Large intestine (tissue), 12 donors: ENCODE results near the gene ADAMTSL5. TPM values are rescaled to one million over a fixed set of nuclear protein-coding genes. Genes with fewer than 3 reads are reported as not detected.

Experiments used
- DNase-seq, 2 donors: peaks; one replicate each; pipeline versions ENCODE4 v3.0.0 to v3.0.0-alpha.2; 2013
- H3K27ac ChIP-seq: one replicate; pipeline ENCODE4 v1.5.1; 2013; ENCODE audit warnings: low read length
- H3K27me3 ChIP-seq: 2 replicates; pipeline ENCODE4 v1.6.1; 2013; ENCODE audit warnings: low read length; ENCODE audit not compliant: control insufficient read depth, insufficient read depth
- H3K36me3 ChIP-seq: 2 replicates; pipeline ENCODE4 v1.6.1; 2013; ENCODE audit warnings: low read length; ENCODE audit not compliant: control insufficient read depth, insufficient read depth
- H3K4me1 ChIP-seq: one replicate; pipeline ENCODE4 v1.6.1; 2013; ENCODE audit warnings: low read length; ENCODE audit not compliant: control insufficient read depth, insufficient read depth
- H3K4me3 ChIP-seq: one replicate; pipeline ENCODE4 v1.5.1; 2013; ENCODE audit warnings: low read length
- H3K9me3 ChIP-seq: one replicate; pipeline ENCODE4 v1.6.1; 2013; ENCODE audit warnings: mild to moderate bottlenecking, low read depth, low read length, moderate library complexity; ENCODE audit not compliant: control insufficient read depth
- WGBS: methylation state at CpG from one replicate; pipeline ENCODE4 v1.1.5; 2013; ENCODE audit warnings: low lambda C conversion rate; ENCODE audit not compliant: insufficient coverage; 5-methylcytosine and 5-hydroxymethylcytosine counted together
- long read RNA-seq, 11 donors: transcript quantifications; one replicate each; lab custom pipeline, GENCODE V29; 2026
- polyA plus RNA-seq: library from polyadenylated mRNA; unstranded; fragments of 120-200 nt; gene quantifications from one replicate; pipeline ENCODE4 v1.2.1, GENCODE V29; 2013

The ADAMTSL5 gene
- 24.9 TPM for polyA plus RNA-seq
- long read RNA-seq, donor 1, result 0 reads
- long read RNA-seq, donor 2, partial matches to known transcripts, result 0 of 1 reads
- long read RNA-seq, donor 2, other reads (novel, unspliced or antisense), result 0 of 1 reads
- long read RNA-seq, donor 3, result 0 reads
- long read RNA-seq, donor 4, result 0 reads
- long read RNA-seq, donor 5, result 0 reads
- long read RNA-seq, donor 6, result 0 reads
- long read RNA-seq, donor 7, result 0 reads
- long read RNA-seq, donor 8, result 0 reads
- long read RNA-seq, donor 9, result 0 reads
- long read RNA-seq, donor 10, result 0 reads
- long read RNA-seq, donor 11, result 0 reads

GRCh38 chr19:1512671-1513498 is at the start of gene ADAMTSL5:
Gene ADAMTSL5 (minus strand): TSS chr19:1513019. CDS start chr19:1510943, 2,076 bp downstream.
- H3K4me3 ChIP-seq, result peak within 1 kb of the TSS; percentile 80
- peaks cover 12% of the 10 kb centered on the region for H3K9me3 ChIP-seq
- H3K27me3 ChIP-seq, result peaks cover 18% of the 10 kb centered on the region
- no CpG with 5 or more reads among the region's 78 CpGs for WGBS
- peak within 1 kb of the TSS; percentile 77 for H3K27ac ChIP-seq
- DNase-seq, result peak; percentile 75 to 88
- no peaks in the 10 kb centered on the region for H3K36me3 ChIP-seq
- H3K4me1 ChIP-seq, result peaks cover 29% of the 10 kb centered on the region

- H3K36me3 ChIP-seq, result peaks cover 3% of the 10 kb centered on the region
- no CpG with 5 or more reads among the region's 17 CpGs for WGBS
- no peaks in the 10 kb centered on the region for H3K27me3 ChIP-seq
- H3K9me3 ChIP-seq, result peaks cover 1% of the 10 kb centered on the region
- peaks cover 7% of the 10 kb centered on the region for H3K4me1 ChIP-seq
- H3K4me3 ChIP-seq, result no peak overlapping the region
- no peak overlapping the region for H3K27ac ChIP-seq
- no peak for DNase-seq
Observed at GRCh38 chr19:1561236-1561842, 48.5 kb upstream of the ADAMTSL5 start.

- no peak for DNase-seq
- Histone ChIP-seq H3K36me3 (peaks cover 3% of the 10 kb centered on the region), H3K27me3 (no peaks in the 10 kb centered on the region), H3K27ac (no peak overlapping the region), H3K4me3 (no peak overlapping the region), H3K9me3 (peaks cover 2% of the 10 kb centered on the region), H3K4me1 (peaks cover under 1% of the 10 kb centered on the region)
- WGBS, result no CpG with 5 or more reads among the region's 25 CpGs
Observed at GRCh38 chr19:1560286-1560882, 47.6 kb upstream of the ADAMTSL5 start.

- DNase-seq, result no peak
- no peak overlapping the region for H3K4me3 ChIP-seq
- WGBS, result no CpG with 5 or more reads among the region's 12 CpGs
- no peaks in the 10 kb centered on the region for H3K4me1 ChIP-seq
- no peak overlapping the region for H3K27ac ChIP-seq
- H3K9me3 ChIP-seq, result peaks cover 2% of the 10 kb centered on the region
- H3K27me3 ChIP-seq, result no peaks in the 10 kb centered on the region
- H3K36me3 ChIP-seq, result peaks cover 7% of the 10 kb centered on the region
Observed at GRCh38 chr19:1558552-1558951, 45.7 kb upstream of the ADAMTSL5 start.

- H3K27me3 ChIP-seq, result no peaks in the 10 kb centered on the region
- no CpG with 5 or more reads among the region's 66 CpGs for WGBS
- no peak overlapping the region for H3K4me3 ChIP-seq
- peaks cover 2% of the 10 kb centered on the region for H3K9me3 ChIP-seq
- H3K36me3 ChIP-seq, result peaks cover 7% of the 10 kb centered on the region
- DNase-seq, result no peak
- no peaks in the 10 kb centered on the region for H3K4me1 ChIP-seq
- H3K27ac ChIP-seq, result no peak overlapping the region
Observed at GRCh38 chr19:1556390-1557070, 43.7 kb upstream of the ADAMTSL5 start.

GRCh38 chr19:1555487-1556389 is 42.9 kb upstream of the ADAMTSL5 start:
- H3K36me3 ChIP-seq, result peaks cover 7% of the 10 kb centered on the region
- peaks cover 2% of the 10 kb centered on the region for H3K9me3 ChIP-seq
- no peak for DNase-seq
- no peak overlapping the region for H3K4me3 ChIP-seq
- 93% methylated on average over 6 of the region's 121 CpGs for WGBS
- H3K27ac ChIP-seq, result no peak overlapping the region
- H3K4me1 ChIP-seq, result no peaks in the 10 kb centered on the region
- no peaks in the 10 kb centered on the region for H3K27me3 ChIP-seq

GRCh38 chr19:1554968-1555367 is 42.1 kb upstream of the ADAMTSL5 start:
- Histone ChIP-seq H3K27me3 (no peaks in the 10 kb centered on the region), H3K4me1 (no peaks in the 10 kb centered on the region), H3K4me3 (no peak overlapping the region), H3K27ac (no peak overlapping the region), H3K36me3 (peaks cover 6% of the 10 kb centered on the region), H3K9me3 (peaks cover 2% of the 10 kb centered on the region)
- no peak for DNase-seq
- WGBS, result 89% methylated on average over 10 of the region's 24 CpGs

GRCh38 chr19:1553415-1553814 is 40.6 kb upstream of the ADAMTSL5 start:
- H3K36me3 ChIP-seq, result peaks cover 4% of the 10 kb centered on the region
- peaks cover 2% of the 10 kb centered on the region for H3K9me3 ChIP-seq
- no peak for DNase-seq
- H3K27me3 ChIP-seq, result no peaks in the 10 kb centered on the region
- H3K4me1 ChIP-seq, result no peaks in the 10 kb centered on the region
- no peak overlapping the region for H3K27ac ChIP-seq
- H3K4me3 ChIP-seq, result no peak overlapping the region
- WGBS, result no CpG with 5 or more reads among the region's 10 CpGs
